Activated naive CD4-positive, alpha-beta T cell treated with anti-CD3 and anti-CD28 coated beads, Interleukin-2, amount 50 U/mL, for 72 hours (primary cell): ENCODE data around the gene RPH3AL. TPM values are rescaled to one million over a fixed set of nuclear protein-coding genes. Genes with fewer than 3 reads are reported as not detected.
A peak's percentile ranks its signal among the peaks of the same experiment; 100 is the strongest.
"Not testable (repeated sequence)": the region's sequence is repeated elsewhere in the genome, so short reads cannot be mapped to it uniquely, and the experiment has no call there.

Experiments
- ATAC-seq, 2 donors: fragments of 150-1000 bp; cut with Tn5 transposase; 2 replicates each; pipeline ENCODE4 v1.10.0; 2021; ENCODE audit warnings: mild to moderate bottlenecking in 2 of 2, moderate library complexity in 2 of 2
- DNase-seq, 2 donors: peaks; one replicate each; pipeline ENCODE4 v3.0.0; 2021 to 2022; ENCODE audit warnings: low spot score in 2 of 2
- H3K27ac Mint-ChIP-seq, 2 donors: one replicate each; pipeline ENCODE4 v1.8.0; 2022; ENCODE audit warnings: mild to moderate bottlenecking in 2 of 2, mixed read lengths in 2 of 2
- H3K36me3 Mint-ChIP-seq, 2 donors: one replicate each; pipeline ENCODE4 v1.8.0; 2022; ENCODE audit warnings: mixed read lengths in 2 of 2
- H3K9me3 Mint-ChIP-seq, 2 donors: one replicate each; pipeline ENCODE4 v1.8.0; 2022; ENCODE audit warnings: mixed read lengths in 2 of 2
- total RNA-seq, 2 donors: library from RNA; stranded (reverse); gene quantifications; one replicate each; pipeline ENCODE4 v1.2.3, GENCODE V29; 2022

RPH3AL gene
- total RNA-seq, 2 donors from 2014 or later: 2.0 to 3.8 TPM

DNA sequence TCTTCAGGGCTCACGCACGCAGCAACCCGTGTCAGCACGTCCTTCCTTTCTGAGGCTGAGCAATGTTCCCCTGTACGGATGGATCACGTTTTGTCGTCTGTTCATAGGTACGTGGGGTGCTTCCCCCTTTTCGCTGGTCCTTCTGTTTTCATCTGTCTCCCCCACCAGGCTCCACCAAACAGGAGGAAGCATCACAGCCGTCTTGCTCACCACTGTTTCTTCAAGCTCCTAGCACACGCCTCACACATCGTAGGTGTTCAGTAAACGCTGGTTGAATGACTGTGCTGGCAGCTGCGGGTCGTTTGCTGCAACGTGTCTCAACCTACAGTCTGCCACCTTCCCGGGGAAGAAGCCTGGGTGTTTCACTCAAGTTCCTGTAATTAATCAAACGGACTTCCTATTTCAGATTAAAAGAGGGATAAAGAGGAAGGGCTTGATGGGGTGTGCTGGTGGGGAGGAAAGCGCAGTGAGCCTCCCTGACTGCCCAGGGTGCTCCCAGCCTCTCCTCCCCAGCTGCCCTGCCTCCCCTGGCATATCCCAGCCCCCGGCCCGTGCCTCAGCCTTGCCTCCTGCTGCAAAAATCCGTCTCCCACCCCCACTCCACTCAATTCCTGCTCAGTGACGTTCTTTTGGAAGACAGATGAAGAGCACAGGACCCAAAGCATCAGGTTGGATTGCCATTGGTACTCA is 94.4 kb downstream of the RPH3AL start:
- H3K9me3 Mint-ChIP-seq: peaks cover 0 to 5% of the 10 kb centered on the region in 2 donors
- peak overlapping the region in 1 of 2 donors; percentile 84 for H3K27ac Mint-ChIP-seq
- ATAC-seq: peak in 1 of 2 donors; percentile 47
- peak in 1 of 2 donors; percentile 9 for DNase-seq
- no peaks in the 10 kb centered on the region for H3K36me3 Mint-ChIP-seq

DNA sequence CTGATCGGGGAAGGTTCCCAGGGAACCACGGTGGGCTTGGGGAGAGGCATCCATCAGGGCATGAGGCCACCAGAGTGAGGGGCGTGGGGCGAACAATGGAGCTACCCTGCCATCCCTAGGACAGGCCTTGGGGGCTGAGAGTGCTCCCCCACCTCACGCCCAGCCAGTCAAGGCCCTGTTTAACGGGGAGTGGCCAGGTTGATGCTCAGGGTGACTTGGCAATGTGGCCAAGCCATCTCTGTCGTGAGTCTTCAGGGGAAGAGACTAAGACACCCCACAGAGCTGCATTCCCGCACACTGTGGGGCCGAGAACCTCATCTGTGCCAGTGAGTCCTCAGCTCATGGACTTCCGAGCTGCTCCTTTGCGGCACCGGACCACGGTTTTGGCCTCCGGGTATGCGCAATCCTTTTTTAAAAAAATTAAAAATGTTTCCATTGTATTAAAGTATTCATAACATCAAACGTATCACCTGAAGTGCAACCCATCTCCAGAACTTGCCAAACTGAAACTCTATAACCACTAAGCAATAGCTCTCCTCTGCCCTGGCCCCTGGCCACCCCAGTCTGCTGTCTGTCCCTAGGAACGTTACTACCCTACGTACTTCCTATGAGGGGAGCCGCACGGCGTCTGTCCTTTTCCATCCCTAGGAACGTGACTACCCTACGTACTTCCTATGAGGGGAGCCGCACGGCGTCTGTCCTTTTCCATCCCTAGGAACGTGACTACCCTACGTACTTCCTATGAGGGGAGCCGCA is 99.3 kb downstream of the RPH3AL start:
- no peak overlapping the region for H3K27ac Mint-ChIP-seq
- no peaks in the 10 kb centered on the region for H3K36me3 Mint-ChIP-seq
- ATAC-seq (no peak), DNase-seq (peak in 1 of 2 donors; percentile 26)
- H3K9me3 Mint-ChIP-seq: no peaks in the 10 kb centered on the region

DNA sequence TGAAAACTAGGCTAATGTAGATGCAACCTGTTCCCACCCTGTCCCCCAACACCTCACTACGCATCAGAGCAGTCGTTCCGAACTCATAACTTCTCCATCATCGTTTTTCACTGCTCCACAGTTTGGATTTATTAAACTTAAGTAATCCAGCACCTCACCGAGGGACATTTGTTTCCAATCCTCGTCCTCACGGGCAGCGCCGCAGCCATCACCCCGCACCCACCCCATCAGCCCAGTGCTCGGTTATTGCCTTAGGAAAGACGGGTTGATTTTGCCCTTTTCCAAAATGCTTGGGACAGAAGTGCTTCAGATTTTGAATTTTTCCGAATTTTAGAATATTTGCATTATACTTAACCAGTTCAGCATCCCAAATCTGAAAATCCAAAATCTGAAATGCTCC is 100.2 kb downstream of the RPH3AL start:
- ATAC-seq: no peak
- Mint-ChIP-seq H3K9me3 (no peaks in the 10 kb centered on the region), H3K27ac (no peak overlapping the region), H3K36me3 (no peaks in the 10 kb centered on the region)
- no peak for DNase-seq

DNA sequence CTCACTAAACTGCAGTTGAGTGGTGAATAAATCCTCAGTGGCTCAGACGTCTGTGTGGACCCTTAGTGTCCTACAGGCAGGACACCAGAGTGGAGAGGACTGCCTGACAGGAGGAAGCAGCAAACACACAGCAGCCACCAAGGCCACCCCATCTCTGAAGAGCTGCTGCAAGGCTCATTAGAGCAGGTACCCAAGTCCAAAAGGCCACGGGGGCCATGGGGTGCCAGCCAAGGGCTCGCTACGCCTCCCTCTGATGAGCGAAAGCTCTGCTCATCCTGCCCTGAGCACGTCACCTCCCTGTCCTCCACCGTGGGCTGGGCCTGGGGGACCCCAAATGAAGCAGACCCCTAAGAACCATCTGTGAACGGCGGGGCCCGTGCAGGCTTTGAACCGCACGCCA is 101.1 kb downstream of the RPH3AL start:
- DNase-seq (peak in 1 of 2 donors; percentile 48), ATAC-seq (no peak)
- no peak overlapping the region for H3K27ac Mint-ChIP-seq
- no peaks in the 10 kb centered on the region for H3K9me3 Mint-ChIP-seq
- H3K36me3 Mint-ChIP-seq: no peaks in the 10 kb centered on the region

GRCh38 chr17:250487-251300 is 101.9 kb downstream of the RPH3AL start:
- DNase-seq: peak in 1 of 2 donors; percentile 25
- Mint-ChIP-seq H3K36me3 (no peaks in the 10 kb centered on the region), H3K27ac (peak overlapping the region in 1 of 2 donors; percentile 26), H3K9me3 (no peaks in the 10 kb centered on the region)
- no peak for ATAC-seq

GRCh38 chr17:249236-249993 is 103.2 kb downstream of the RPH3AL start:
- DNase-seq (peak in 1 of 2 donors; percentile 14), ATAC-seq (no peak)
- H3K27ac Mint-ChIP-seq: no peak overlapping the region
- no peaks in the 10 kb centered on the region for H3K9me3 Mint-ChIP-seq
- no peaks in the 10 kb centered on the region for H3K36me3 Mint-ChIP-seq

- peaks cover 0 to 5% of the 10 kb centered on the region in 2 donors for H3K9me3 Mint-ChIP-seq
- peak in 1 of 2 donors; percentile 46 for DNase-seq
- H3K36me3 Mint-ChIP-seq: no peaks in the 10 kb centered on the region
- H3K27ac Mint-ChIP-seq: no peak overlapping the region
- no peak for ATAC-seq
These were observed 104.0 kb downstream of the RPH3AL start for GRCh38 chr17:248337-249235.

DNA sequence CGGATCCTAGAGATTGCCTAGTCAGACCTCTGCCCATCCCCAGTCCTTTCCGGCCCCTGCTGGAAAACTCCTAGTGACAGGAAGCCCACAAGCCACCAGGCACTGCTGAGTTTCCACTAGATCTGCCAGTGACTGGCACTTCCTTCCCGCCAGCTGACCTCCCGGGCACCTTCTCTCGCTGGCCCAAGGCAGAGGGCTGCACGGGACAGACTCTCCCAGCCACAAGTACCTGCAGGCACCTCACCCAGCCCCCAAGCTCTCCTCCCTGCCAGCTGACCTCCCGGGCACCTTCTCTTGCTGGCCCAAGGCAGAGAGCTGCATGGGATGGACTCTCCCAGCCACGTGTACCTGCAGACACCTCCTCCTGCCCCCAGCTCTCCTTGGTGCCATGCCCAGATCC is 104.8 kb downstream of the RPH3AL start:
- H3K36me3 Mint-ChIP-seq: no peaks in the 10 kb centered on the region
- H3K9me3 Mint-ChIP-seq: peaks cover 0 to 8% of the 10 kb centered on the region in 2 donors
- ATAC-seq (no peak), DNase-seq (peak in 1 of 2 donors; percentile 25)
- H3K27ac Mint-ChIP-seq: no peak overlapping the region

DNA sequence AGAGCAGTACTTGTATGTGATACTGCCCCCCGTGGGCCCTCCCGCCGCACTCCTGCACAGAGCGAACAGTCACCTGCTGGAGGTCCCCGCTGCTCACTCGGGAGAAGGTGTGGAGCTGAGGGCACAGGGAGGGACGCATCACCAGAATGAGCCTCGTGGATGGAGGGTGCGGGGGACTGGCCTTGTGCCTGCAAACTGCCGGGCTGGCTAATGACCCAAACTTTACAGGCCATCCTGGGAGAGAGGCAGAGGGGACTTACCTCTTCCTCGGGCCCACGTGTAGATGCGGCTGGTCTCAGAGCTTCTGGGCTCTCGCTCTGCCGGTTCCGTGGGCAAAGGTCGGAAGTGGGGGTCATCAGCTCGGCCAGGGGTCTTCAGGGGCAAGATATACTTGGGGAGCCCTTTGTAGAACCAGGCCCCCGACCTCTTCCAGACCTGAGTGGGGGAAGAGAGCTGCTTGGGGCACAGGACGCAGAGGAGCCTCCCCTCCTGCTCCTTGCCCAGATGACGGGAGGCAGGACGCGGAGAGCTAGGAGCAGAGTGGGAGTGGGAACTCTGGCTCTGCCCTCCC is 105.7 kb downstream of the RPH3AL start:
- Mint-ChIP-seq H3K9me3 (peaks cover 0 to 8% of the 10 kb centered on the region in 2 donors), H3K27ac (no peak overlapping the region), H3K36me3 (no peaks in the 10 kb centered on the region)
- ATAC-seq (no peak), DNase-seq (peak in 1 of 2 donors; percentile 44)

GRCh38 chr17:246226-246625 is 106.4 kb downstream of the RPH3AL start:
- H3K9me3 Mint-ChIP-seq: peaks cover 0 to 8% of the 10 kb centered on the region in 2 donors
- DNase-seq (no peak), ATAC-seq (no peak)
- no peaks in the 10 kb centered on the region for H3K36me3 Mint-ChIP-seq
- H3K27ac Mint-ChIP-seq: no peak overlapping the region

GRCh38 chr17:245611-246010 is 107.0 kb downstream of the RPH3AL start:
- no peak for ATAC-seq
- DNase-seq: no peak
- Mint-ChIP-seq H3K9me3 (peaks cover 0 to 8% of the 10 kb centered on the region in 2 donors), H3K27ac (no peak overlapping the region), H3K36me3 (no peaks in the 10 kb centered on the region)

DNA sequence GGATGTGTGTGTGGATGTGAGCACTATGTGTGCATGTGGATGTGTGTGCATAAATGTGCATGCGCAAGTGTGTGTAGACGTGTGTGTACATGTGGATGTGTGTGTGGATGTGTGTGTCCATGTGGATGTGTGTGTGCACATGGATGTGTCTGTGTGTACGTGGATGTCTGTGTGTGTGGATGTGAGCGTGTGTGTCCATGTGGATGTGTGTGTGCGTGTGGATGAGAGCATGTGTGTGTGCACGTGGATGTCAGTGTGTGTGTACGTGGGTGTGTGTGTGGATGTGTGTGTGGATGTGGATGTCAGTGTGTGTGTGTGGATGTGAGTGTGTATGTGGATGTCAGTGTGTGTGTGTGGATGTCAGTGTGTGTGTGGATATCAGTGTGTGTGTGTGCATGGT is 107.6 kb downstream of the RPH3AL start:
- DNase-seq: no peak
- Mint-ChIP-seq H3K9me3 (peaks cover 0 to 8% of the 10 kb centered on the region in 2 donors), H3K36me3 (no peaks in the 10 kb centered on the region), H3K27ac (no peak overlapping the region)
- ATAC-seq: no peak

- H3K36me3 Mint-ChIP-seq, H3K27ac Mint-ChIP-seq, DNase-seq, H3K9me3 Mint-ChIP-seq, ATAC-seq: not testable (repeated sequence)
These were observed 108.7 kb downstream of the RPH3AL start for GRCh38 chr17:243924-244323.

GRCh38 chr17:238964-239259 is 113.7 kb downstream of the RPH3AL start:
- no peak for ATAC-seq
- no peak for DNase-seq
- Mint-ChIP-seq H3K9me3 (peaks cover 0 to 6% of the 10 kb centered on the region in 2 donors), H3K36me3 (no peaks in the 10 kb centered on the region), H3K27ac (no peak overlapping the region)
